ENCODE data around the gene TSPAN32. TPM values are rescaled to one million over a fixed set of nuclear protein-coding genes. Genes with fewer than 3 reads are reported as not detected.
"Not testable (repeated sequence)": the region's sequence is repeated elsewhere in the genome, so short reads cannot be mapped to it uniquely, and the experiment has no call there.

The TSPAN32 gene
- total RNA-seq, 2 experiments from 2014 or later: 49.5 to 52.3 TPM

GRCh38 chr11:2271077-2271326 lies 30.8 kb upstream of the TSPAN32 start:
- Mint-ChIP-seq H3K9me3 (no peaks in the 10 kb centered on the region), H3K36me3 (no peaks in the 10 kb centered on the region), H3K4me1 (peaks cover 12% of the 10 kb centered on the region), H3K27me3 (peaks cover 32% of the 10 kb centered on the region), H3K27ac (no peak overlapping the region), H3K4me3 (no peak overlapping the region)
- POLR2A ChIA-PET: no interaction called here
- DNase-seq (no peak), ATAC-seq (ENCODE audit: low read depth) (peak; percentile 34)

GRCh38 chr11:2271327-2272227 lies 30.2 kb upstream of the TSPAN32 start:
- DNase-seq: no peak
- Mint-ChIP-seq H3K9me3 (no peaks in the 10 kb centered on the region), H3K27ac (no peak overlapping the region), H3K27me3 (peaks cover 32% of the 10 kb centered on the region), H3K4me1 (peaks cover 6% of the 10 kb centered on the region), H3K4me3 (peak overlapping the region; percentile 45), H3K36me3 (no peaks in the 10 kb centered on the region)
- ATAC-seq (ENCODE audit: low read depth): no peak
- POLR2A ChIA-PET: no interaction called here

GRCh38 chr11:2272228-2272945 lies 29.4 kb upstream of the TSPAN32 start:
- no peak for ATAC-seq (ENCODE audit: low read depth)
- Mint-ChIP-seq H3K9me3 (no peaks in the 10 kb centered on the region), H3K4me3 (no peak overlapping the region), H3K27me3 (peaks cover 32% of the 10 kb centered on the region), H3K4me1 (peaks cover 7% of the 10 kb centered on the region), H3K36me3 (no peaks in the 10 kb centered on the region), H3K27ac (no peak overlapping the region)
- no peak for DNase-seq
- POLR2A ChIA-PET: no interaction called here

DNA sequence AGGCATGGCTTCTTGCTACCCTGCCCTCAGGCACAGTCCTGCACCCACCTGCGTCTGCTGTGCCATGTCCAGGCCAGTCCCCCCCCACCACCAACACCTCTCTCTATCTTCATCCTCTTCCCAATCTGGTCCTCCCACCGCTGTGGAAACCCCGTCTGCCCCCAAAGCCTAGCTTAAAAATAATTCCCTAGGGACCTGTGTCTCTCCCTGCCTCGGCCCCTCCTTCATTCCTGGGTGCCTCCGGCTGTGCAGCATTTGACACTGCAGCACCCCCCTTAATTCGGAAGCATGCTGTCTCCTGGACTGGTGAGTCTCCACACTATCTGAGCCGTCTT lies 28.9 kb upstream of the TSPAN32 start:
- DNase-seq: no peak
- Mint-ChIP-seq H3K4me1 (peaks cover 9% of the 10 kb centered on the region), H3K4me3 (no peak overlapping the region), H3K9me3 (no peaks in the 10 kb centered on the region), H3K27ac (no peak overlapping the region), H3K27me3 (peaks cover 32% of the 10 kb centered on the region), H3K36me3 (no peaks in the 10 kb centered on the region)
- POLR2A ChIA-PET: no interaction called here
- no peak for ATAC-seq (ENCODE audit: low read depth)

DNA sequence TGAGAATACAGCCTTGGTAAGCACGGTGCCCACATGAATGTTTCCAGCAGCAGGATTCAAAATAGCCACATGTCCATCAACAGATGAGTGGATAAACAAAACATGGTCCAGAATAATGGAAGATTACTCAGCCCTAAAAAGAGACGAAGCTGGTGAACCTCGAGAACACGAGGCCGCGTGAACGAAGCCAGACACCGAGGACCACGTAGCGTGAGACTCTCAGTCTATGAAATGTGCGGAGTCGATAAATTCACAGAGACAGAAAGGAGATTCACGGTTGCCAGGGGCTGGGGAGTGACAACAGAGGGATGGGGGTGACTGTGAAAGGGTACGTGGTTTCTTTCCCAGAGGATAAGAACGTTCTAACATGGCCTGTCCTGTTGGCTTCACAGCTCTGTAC lies 28.5 kb upstream of the TSPAN32 start:
- ATAC-seq (ENCODE audit: low read depth) (no peak), DNase-seq (no peak)
- POLR2A ChIA-PET: no interaction called here
- Mint-ChIP-seq H3K27ac (no peak overlapping the region), H3K4me1 (peaks cover 9% of the 10 kb centered on the region), H3K36me3 (no peaks in the 10 kb centered on the region), H3K9me3 (no peaks in the 10 kb centered on the region), H3K27me3 (peaks cover 32% of the 10 kb centered on the region), H3K4me3 (no peak overlapping the region)

GRCh38 chr11:2273771-2274170 lies 28.0 kb upstream of the TSPAN32 start:
- Mint-ChIP-seq H3K4me3 (no peak overlapping the region), H3K27me3 (peaks cover 28% of the 10 kb centered on the region), H3K9me3 (no peaks in the 10 kb centered on the region), H3K27ac (no peak overlapping the region), H3K4me1 (peaks cover 7% of the 10 kb centered on the region), H3K36me3 (no peaks in the 10 kb centered on the region)
- DNase-seq (no peak), ATAC-seq (ENCODE audit: low read depth) (no peak)
- POLR2A ChIA-PET: no interaction called here

GRCh38 chr11:2275334-2276279 lies 26.2 kb upstream of the TSPAN32 start:
- Mint-ChIP-seq H3K4me3 (no peak overlapping the region), H3K27me3 (peaks cover 32% of the 10 kb centered on the region), H3K9me3 (peaks cover 7% of the 10 kb centered on the region), H3K4me1 (peaks cover 5% of the 10 kb centered on the region), H3K36me3 (peaks cover 3% of the 10 kb centered on the region), H3K27ac (no peak overlapping the region)
- POLR2A ChIA-PET: no interaction called here
- ATAC-seq (ENCODE audit: low read depth): no peak
- DNase-seq: no peak

DNA sequence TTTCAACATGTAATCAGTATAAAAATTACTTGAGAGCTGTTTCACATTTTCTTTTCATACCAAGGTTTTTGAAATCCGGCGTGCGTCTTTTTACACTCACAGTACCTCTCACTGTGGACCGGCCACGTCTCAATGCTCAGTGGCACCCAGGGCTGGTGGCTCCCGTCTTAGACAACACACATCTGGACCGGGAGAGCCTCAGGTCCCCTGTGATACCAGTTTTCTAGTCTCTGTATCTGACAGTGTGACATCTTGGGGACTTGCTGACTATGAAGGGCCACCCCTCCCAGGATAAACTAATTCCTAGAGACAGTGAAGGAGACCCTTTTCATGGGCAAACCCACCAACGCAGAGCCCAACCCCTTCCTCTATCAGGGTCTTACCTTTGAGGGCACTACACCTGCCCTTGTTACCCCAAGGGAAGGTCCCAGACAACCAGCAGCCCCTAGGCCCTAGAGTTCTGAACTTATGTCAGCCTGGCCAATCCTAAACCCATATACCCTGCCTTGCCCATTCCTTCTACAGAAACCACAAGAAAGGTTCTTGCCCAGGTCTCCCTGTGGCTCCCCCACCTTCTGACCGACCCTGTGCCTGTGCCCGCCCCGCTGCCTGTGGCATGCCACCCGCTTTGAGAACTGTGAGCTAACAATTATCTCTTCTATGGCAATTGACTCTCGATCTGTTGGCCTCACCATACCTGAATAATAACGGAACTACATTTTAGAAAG lies 25.4 kb upstream of the TSPAN32 start:
- Mint-ChIP-seq H3K27me3 (peaks cover 30% of the 10 kb centered on the region), H3K4me3 (no peak overlapping the region), H3K27ac (no peak overlapping the region), H3K9me3 (peaks cover 7% of the 10 kb centered on the region), H3K4me1 (peaks cover 5% of the 10 kb centered on the region), H3K36me3 (peaks cover 3% of the 10 kb centered on the region)
- POLR2A ChIA-PET: no interaction called here
- no peak for DNase-seq
- ATAC-seq (ENCODE audit: low read depth): no peak

DNA sequence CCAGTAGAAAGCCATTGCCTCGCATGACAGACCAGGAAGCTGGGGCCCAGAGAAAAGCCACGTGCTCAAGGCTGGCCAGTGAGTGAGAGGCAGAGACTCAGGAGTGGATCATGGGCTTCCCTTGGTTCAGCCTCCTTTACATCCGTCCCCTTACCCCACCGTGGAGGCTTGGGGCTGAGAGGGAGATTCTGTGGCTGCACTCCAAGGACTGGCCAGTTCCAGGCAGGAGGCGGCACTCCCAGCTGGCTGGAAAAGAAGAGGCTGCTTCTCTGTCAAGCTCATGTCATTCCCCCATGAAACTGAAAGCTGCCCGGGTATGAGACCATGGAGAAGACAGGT lies 24.8 kb upstream of the TSPAN32 start:
- DNase-seq (no peak), ATAC-seq (ENCODE audit: low read depth) (no peak)
- POLR2A ChIA-PET: no interaction called here
- Mint-ChIP-seq H3K9me3 (peaks cover 7% of the 10 kb centered on the region), H3K27me3 (peaks cover 25% of the 10 kb centered on the region), H3K4me1 (peaks cover 5% of the 10 kb centered on the region), H3K4me3 (no peak overlapping the region), H3K27ac (no peak overlapping the region), H3K36me3 (peaks cover 3% of the 10 kb centered on the region)

GRCh38 chr11:2277933-2278523 lies 23.8 kb upstream of the TSPAN32 start:
- Mint-ChIP-seq H3K4me1 (peaks cover 5% of the 10 kb centered on the region), H3K4me3 (no peak overlapping the region), H3K36me3 (peaks cover 3% of the 10 kb centered on the region), H3K27ac (no peak overlapping the region), H3K9me3 (peaks cover 8% of the 10 kb centered on the region), H3K27me3 (peaks cover 17% of the 10 kb centered on the region)
- POLR2A ChIA-PET: no interaction called here
- ATAC-seq (ENCODE audit: low read depth): no peak
- no peak for DNase-seq

GRCh38 chr11:2280208-2280607 lies 21.6 kb upstream of the TSPAN32 start:
- Mint-ChIP-seq H3K9me3 (peaks cover 8% of the 10 kb centered on the region), H3K27ac (no peak overlapping the region), H3K27me3 (peaks cover 9% of the 10 kb centered on the region), H3K36me3 (peaks cover 3% of the 10 kb centered on the region), H3K4me3 (no peak overlapping the region), H3K4me1 (peaks cover 5% of the 10 kb centered on the region)
- ATAC-seq (ENCODE audit: low read depth) (no peak), DNase-seq (no peak)
- POLR2A ChIA-PET: no interaction called here

GRCh38 chr11:2286350-2286749 lies 15.5 kb upstream of the TSPAN32 start:
- POLR2A ChIA-PET, DNase-seq, H3K27ac Mint-ChIP-seq: not testable (repeated sequence)

DNA sequence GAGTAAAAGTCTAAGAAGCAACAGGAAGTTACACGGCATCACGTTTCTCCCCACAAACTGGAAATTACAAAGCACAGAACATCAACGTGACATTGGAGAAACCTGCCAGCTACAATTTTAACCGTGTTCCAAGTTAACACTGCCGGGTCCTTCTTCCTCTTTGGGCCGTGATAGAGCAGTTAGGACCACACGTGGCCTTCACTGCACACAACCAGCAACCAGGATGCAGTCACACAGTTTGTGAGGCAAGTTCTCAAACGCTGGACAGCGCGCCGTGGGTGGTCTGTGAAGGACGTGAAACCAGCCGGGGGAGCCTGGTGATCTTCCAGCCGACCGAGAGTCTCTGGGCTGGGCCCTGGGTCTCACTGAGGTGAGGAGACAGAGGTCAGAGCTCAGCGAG lies 14.7 kb upstream of the TSPAN32 start:
- ATAC-seq (ENCODE audit: low read depth) (no peak), DNase-seq (no peak)
- no peaks in the 10 kb centered on the region for H3K36me3 Mint-ChIP-seq
- H3K4me3 Mint-ChIP-seq: no peak overlapping the region
- no peak overlapping the region for H3K27ac Mint-ChIP-seq
- peaks cover 5% of the 10 kb centered on the region for H3K4me1 Mint-ChIP-seq
- POLR2A ChIA-PET: interaction anchor here (0.9 kb wide), 1 partner anchor 18 kb away, joined by 3 read pairs; no protein-coding TSS in a partner anchor
- H3K9me3 Mint-ChIP-seq: peaks cover 1% of the 10 kb centered on the region
- peaks cover 2% of the 10 kb centered on the region for H3K27me3 Mint-ChIP-seq

More at GRCh38 chr11:2286350-2286749, 15.5 kb upstream of the TSPAN32 start:
- H3K36me3 Mint-ChIP-seq; H3K4me1 Mint-ChIP-seq; H3K27me3 Mint-ChIP-seq; ATAC-seq (ENCODE audit: low read depth); H3K4me3 Mint-ChIP-seq; H3K9me3 Mint-ChIP-seq: not testable (repeated sequence)
